Measurements from ENCODE around the gene BMP7. TPM values are rescaled to one million over a fixed set of nuclear protein-coding genes. Genes with fewer than 3 reads are reported as not detected.
A peak's percentile ranks its signal among the peaks of the same experiment; 100 is the strongest.

The BMP7 gene
- total and polyA plus RNA-seq, 9 of the 15 experiments (the other 6 are each of a cell fraction or from before 2014, with no cell fraction given): 0.18 TPM; not detected in 8

- FAIRE-seq (no peak), DNase-seq (ENCODE audit: extremely low read depth in 1 of 4, low spot score in 3 of 4) (no peak), ATAC-seq (no peak)
- Histone ChIP-seq H3K27me3 (ENCODE audit: control insufficient read depth in 2 of 2, insufficient read depth in 2 of 2, low read length in 2 of 2) (peaks cover 15 to 65% of the 10 kb centered on the region in 2 experiments; a peak in 4 of 5 replicates), H3K4me2 (ENCODE audit: insufficient read depth, low read length) (no peak overlapping the region), H3K27ac (ENCODE audit: extremely low read depth, low read depth, low read length) (no peak overlapping the region), H3K4me1 (replicated peaks in 1 of 2; ENCODE audit: control insufficient read depth in 2 of 2, insufficient read depth in 2 of 2, low read length in 2 of 2) (no peaks in the 10 kb centered on the region), H3K36me3 (ENCODE audit: control insufficient read depth, insufficient read depth, low read length) (no peaks in the 10 kb centered on the region), H4K20me1 (replicated peaks; ENCODE audit: control insufficient read depth, insufficient read depth, low read length) (no peaks in the 10 kb centered on the region), H3K4me3 (no peak overlapping the region), H3K9ac (ENCODE audit: insufficient read depth in 1 of 2, low read depth in 2 of 2, low read length in 2 of 2) (no peak overlapping the region), H3K9me3 (replicated peaks; ENCODE audit: control insufficient read depth, insufficient read depth, low read depth, low read length) (no peaks in the 10 kb centered on the region), H3K79me2 (ENCODE audit: control insufficient read depth, insufficient read depth, low read length) (no peaks in the 10 kb centered on the region), H2AFZ (ENCODE audit: low read depth, low read length) (no peak overlapping the region), H3K9me1 (ENCODE audit: control insufficient read depth, insufficient read depth, low read length) (no peaks in the 10 kb centered on the region)
- in situ Hi-C loops (cut with MboI): no loop called here
- ChIA-PET CTCF (ENCODE audit: low intra/inter-chr PET ratio) (no interaction called here), POLR2A (interaction anchor here (0.7 kb wide), 1 partner anchor 203 kb away, joined by 3 read pairs; no protein-coding TSS in a partner anchor)
- 1% methylated on average over 13 of the region's 13 CpGs for WGBS (ENCODE audit: insufficient coverage, low coverage, missing lambda C conversion rate)
- BruUV-seq (replicated peaks): no TSS peak
- TF ChIP-seq NUFIP1 (IDR thresholded peaks at IDR 0.05; ENCODE audit: partially characterized antibody): no peak
- TF ChIP-seq ZBTB11 (CRISPR knock-in tag; IDR thresholded peaks at IDR 0.05): peak in 1 of 3 experiments; percentile 87; a peak in 2 of 6 replicates
- intact Hi-C loops (cut with micrococcal nuclease): no loop called here
Observed at GRCh38 chr20:57157106-57157691, 109.2 kb downstream of the BMP7 start.

All from K562 (cell line).